ENCODE measurements around the gene FCN3.
"Not testable (repeated sequence)": the region's sequence is repeated elsewhere in the genome, so short reads cannot be mapped to it uniquely, and the experiment has no call there.

The FCN3 gene

GRCh38 chr1:27399251-27400025, 24.8 kb upstream of the FCN3 start:
- DNase-seq: no peak

DNA sequence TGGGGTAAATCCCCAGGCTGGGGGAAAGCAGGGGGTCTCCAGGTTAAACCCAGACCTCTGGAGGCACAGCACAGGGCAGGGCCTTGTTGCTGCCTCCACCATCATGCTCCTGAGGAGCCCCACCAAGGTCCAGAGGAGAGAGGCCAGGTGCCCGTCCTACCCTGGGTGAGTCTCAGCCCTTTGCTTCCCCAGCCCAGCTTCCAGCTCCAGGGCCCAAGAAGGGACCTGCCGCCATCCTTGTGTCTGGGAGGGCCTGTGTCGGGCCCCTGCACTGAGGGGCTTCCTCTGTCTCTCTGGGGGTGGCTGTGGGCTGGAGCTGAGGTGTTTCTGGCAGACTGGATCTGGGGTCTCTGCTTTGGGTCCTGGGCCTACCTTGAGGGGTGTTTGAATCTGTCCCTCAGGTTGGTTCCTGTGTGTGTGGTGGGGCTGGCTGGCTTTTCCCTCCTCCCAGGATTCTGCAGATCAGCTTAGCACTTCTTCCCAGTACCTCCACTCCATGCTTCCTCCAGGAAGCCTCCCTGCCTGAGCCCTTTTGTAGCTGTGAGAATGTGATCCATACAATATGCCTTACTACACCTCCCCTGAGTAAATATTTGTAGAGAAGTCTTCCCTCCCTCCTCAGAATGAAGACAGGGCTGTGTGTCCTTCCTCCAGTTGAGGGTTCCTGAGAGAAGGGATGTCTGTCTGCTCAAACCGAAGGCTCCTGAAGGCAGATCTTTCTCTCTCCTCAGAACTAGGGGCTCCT, 24.0 kb upstream of the FCN3 start:
- DNase-seq: no peak

DNA sequence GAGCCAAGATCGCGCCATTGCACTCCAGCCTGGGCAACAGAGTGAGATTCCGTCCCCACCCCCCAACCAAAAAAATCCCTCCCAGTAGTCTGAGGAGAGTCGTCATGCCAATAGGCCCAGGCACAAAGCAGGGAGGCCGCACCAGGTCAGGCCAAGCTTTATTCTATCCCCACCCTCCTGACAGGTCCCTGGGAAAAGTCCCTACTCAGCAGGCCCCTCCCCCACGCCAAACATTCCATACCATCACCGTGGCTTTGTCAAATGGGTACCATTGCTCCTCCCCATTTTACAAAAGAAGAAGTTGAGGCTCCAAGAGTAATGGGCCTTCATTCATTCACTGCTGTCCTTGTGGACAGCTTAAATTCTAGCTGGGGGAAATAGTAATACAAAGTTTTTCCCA, 23.1 kb upstream of the FCN3 start:
- no peak for DNase-seq

DNA sequence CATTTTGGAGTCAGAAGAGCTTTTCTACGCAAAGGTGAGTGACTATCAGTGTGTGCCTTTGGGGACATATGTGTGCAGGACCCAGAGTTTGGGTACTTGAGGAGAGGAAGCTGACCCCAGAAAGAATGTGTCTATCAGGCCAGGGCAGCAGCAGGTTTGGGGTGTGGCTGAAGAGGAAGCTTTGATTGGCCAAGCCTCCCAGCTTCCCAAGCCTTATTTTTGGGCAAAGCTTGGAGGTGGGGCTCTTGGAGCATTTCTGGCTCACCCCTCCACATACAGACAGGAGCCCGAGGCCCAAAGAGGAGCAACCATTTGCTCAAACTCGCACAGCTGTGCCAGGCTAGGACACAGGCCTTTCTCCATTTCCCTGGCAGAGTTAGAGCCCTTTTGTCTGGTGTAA, 22.5 kb upstream of the FCN3 start:
- DNase-seq: no peak

GRCh38 chr1:27395441-27396195, 21.0 kb upstream of the FCN3 start:
- peak; percentile 83 to 87 for DNase-seq

DNA sequence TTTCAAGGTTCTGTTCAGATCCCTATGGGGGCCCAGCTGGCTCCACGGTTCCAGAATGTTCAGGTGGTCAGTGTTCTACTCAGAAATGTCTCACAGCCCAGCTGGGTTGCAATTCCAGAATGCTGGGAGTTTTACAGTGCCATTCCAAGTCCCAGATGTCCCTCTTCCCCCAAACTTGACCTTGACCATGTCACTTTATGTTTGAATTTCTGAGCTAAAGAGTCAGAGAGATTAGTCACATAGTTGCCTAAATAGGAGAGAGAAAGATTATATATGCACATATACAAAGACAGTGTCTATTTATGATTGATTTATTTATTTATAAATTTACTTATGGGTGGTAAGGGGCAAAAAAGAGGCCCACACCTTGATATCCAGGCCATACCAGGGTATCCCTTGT, 20.3 kb upstream of the FCN3 start:
- no peak for DNase-seq

DNA sequence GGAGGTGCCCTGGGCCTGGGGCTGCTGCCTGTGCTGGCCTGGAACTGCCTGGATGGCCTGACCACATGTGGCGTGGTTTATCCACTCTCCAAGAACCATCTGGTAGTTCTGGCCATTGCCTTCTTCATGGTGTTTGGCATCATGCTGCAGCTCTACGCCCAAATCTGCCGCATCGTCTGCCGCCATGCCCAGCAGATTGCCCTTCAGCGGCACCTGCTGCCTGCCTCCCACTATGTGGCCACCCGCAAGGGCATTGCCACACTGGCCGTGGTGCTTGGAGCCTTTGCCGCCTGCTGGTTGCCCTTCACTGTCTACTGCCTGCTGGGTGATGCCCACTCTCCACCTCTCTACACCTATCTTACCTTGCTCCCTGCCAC, 19.6 kb upstream of the FCN3 start:
- no peak for DNase-seq

DNA sequence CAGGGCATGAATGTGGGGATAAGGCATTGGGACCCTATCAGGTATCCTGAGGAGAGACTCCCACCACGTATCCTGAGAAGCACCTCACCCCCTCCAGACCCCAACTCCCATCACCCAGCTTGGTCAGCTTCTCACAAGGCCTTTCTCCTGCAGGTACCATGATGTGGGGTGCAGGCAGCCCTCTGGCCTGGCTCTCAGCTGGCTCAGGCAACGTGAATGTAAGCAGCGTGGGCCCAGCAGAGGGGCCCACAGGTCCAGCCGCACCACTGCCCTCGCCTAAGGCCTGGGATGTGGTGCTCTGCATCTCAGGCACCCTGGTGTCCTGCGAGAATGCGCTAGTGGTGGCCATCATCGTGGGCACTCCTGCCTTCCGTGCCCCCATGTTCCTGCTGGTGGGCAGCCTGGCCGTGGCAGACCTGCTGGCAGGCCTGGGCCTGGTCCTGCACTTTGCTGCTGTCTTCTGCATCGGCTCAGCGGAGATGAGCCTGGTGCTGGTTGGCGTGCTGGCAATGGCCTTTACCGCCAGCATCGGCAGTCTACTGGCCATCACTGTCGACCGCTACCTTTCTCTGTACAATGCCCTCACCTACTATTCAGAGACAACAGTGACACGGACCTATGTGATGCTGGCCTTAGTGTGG, 19.1 kb upstream of the FCN3 start:
- DNase-seq: no peak

- DNase-seq: no peak
Measured at GRCh38 chr1:27392778-27393635, 18.4 kb upstream of the FCN3 start.

GRCh38 chr1:27392096-27392777, 17.6 kb upstream of the FCN3 start, which contains the start of gene GPR3:
TSS of gene GPR3 (plus strand) at chr1:27392622. CDS start at chr1:27393799, 1,177 bp downstream.
- peak; percentile 94 for DNase-seq

DNA sequence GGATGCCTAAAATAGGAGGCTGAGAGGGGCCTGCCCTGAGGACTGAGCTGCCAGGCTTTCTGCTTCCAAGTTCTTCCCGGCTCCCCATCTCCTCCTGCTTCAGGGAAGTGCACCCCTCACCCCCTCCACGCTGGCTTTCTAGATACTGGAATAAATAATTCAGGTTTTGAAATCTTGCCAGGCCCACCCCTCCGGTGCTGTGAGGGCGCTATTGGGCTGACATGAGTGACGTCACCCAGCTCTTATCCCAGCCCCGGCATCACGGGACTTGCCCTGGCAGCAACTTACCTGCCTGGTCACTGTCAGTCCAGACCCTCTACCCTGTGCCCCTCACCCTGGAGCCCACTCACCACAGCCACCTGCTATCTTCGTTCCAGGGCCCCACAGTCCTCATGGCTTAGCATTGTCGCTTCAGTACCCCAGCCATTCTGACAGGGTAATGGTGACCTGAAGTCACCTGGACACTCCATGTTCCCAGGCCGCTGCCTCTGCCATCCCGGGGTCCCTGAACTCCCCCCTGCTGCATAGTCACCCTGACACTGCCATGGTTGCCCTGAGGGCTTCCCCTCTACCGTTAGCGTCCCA, 17.0 kb upstream of the FCN3 start:
- DNase-seq: peak; percentile 46 to 53

DNA sequence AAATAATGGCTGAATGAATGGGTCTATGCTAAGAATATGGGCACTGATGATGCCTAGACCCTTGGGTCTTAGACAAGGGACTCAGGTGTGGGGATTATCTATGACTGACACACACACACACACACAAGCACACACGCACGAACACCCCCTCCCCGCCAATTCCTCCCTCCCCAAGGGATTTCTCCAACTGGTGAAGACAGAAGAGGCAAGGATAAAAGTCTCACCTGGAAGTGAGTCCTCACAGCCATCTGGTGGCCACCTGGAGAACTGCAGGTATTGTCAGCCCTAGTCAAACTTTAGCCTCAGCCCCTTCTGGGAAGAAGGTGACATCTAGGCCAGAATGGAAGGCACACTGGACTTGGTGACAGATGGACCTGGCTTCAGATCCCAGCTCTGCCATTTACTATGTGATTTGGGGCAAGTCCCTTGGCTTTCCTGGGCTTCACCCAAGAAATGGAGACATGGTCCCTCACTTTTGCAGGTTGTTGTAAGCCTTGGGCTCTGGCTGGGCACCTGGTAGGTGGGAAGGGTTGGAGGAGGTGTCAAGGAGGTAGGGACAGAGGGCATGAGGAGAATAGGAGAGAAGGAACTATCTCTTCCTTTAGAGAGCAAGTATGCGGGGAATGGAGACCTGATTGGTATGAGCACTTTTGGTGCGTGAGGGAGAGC, 13.8 kb upstream of the FCN3 start:
- peak; percentile 67 to 77 for DNase-seq

DNA sequence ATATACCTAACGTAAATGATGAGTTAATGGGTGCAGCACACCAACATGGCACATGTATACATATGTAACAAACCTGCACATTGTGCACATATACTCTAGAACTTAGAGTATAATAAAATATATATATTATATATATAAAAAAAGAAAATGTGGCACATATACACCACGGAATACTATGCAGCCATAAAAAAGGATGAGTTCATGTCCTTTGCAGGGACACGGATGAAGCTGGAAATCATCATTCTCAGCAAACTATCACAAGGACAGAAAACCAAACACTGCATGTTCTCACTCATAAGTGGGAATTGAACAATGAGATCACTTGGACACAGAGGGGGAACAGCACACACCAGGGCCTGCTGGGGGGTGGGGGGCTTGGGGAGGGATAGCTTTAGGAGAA, 10.2 kb upstream of the FCN3 start:
- not testable (repeated sequence) for DNase-seq

DNA sequence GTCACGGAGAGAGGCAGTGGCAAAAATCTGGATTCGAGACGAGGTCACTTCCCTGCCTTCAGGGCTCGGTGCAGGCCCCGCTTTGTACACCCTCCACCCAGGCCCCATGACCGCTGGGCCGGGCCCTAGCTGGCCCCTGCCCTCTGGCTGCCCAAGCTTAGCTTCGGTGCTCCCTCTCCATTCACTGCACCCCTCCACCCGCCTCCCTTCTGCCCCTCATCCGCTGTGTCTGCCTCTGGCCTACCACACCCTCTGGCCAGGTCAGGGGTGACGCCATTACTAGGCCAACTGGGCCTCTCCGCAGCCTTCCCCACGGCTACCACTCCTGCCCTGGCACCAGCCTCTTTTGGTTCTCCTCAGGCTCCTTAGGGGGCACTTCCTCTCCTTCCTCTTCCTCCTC, 9.0 kb upstream of the FCN3 start:
- DNase-seq: no peak

DNA sequence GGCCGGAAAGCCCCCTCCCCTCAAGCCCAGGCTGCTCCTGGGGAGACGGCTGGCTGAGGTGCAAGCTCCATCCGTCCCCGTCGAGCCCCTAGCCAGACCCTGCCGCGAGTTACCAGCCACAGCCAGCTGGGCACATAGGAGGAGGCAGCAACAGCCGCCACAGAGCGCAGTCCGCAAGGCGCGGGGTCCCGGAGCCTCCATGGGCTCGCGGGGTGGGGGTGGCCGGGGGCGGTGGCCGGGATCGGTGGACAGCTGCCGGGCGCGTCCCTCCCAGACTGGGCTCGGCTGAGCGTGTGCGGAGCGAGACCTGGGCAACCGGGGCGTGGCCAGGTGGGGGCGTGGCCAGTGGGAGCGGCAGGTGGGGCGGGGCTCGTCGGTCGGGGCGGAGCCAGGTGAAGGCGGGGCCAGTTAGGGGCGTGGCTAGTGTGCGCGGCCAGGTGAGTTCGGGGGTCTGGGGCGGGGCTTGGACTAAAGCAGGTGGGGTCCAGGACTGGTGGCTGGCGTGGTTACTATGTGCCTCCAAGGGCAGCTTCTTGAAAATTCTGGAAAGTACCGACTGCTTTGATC, 8.5 kb upstream of the FCN3 start, which contains the start of gene CD164L2:
CD164L2 (minus strand) TSS at position 295 of the 567 bp plus-strand sequence; CDS start at position 201, 94 bp downstream.
- DNase-seq: peak; percentile 25 to 43

GRCh38 chr1:27381969-27382762, 7.5 kb upstream of the FCN3 start:
- no peak for DNase-seq

DNA sequence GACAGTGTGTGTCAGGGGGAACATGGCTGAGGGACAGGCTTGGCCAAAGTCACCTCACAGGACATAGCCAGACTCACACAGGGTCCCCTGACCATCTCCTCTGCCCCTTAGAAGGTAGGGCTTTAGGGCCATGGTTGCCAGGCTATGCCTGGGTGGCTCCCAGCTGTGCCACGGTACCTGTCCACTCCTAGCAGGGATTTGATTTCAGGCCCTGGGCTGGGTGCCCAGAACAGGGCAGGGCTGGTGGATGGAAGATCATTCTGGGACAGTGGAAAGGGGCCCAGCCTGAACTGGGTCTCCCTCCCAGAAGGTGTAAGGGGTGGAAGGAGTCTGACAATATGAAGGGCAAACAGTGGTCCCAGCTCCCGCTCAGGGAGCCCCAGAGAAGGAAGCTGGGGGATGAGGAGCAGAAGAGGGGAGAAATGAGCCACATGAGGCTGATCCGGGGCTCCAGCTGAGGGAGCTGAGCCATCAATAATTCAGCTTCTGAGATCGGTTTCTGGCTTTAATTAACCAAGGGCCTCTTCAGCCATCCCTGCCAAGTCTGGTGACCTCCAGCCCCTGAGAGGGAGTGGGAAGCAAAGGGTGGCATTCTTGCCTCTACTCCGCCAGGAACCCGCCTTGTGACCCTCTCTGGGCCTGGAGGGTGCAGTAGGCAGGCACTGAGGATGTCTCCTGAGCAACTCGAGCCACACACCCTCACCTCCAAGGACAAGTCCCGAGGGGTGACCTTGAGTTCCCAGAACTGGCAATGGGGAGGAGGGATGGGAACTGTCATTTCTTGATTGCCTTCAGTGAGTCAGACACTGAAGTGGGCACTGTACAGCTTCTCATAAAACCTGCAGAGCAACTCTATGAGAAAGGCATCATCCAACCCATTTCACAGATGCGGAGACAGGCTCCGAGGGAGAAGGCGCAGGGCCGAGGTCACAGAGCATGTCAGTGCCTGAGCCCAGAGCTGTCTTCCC, 6.4 kb upstream of the FCN3 start:
- no peak for DNase-seq

DNA sequence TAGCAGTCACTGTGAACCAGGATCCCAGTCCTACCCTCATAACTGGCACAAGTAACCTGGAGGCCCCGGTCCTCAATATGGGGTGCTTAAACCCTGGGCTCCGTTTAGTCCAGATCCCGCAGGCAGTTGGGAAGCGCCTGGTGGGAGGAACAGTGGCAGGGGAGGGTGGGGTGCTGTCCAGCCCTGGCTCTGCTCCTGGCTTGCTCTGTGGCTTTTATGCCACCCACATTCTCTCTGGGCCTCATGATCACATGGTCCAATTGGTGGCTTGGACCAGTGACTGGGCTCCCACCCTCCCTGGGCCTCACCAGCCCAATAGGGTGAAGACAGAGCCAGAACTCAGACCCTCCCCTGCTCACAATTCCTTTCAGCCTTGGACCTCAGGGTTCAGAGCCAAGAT, 5.6 kb upstream of the FCN3 start:
- no peak for DNase-seq

Data from CD4-positive, alpha-beta T cell treated with Interleukin-1 beta for 1 hour (primary cell).